ENCODE data around the gene STEAP3.
"Not testable (repeated sequence)": the region's sequence is repeated elsewhere in the genome, so short reads cannot be mapped to it uniquely, and the experiment has no call there.

Gene STEAP3

GRCh38 chr2:119261493-119262225 lies 38.0 kb downstream of the STEAP3 start:
- DNase-seq (ENCODE audit: low read depth) = no peak

GRCh38 chr2:119263025-119263424 lies 39.4 kb downstream of the STEAP3 start:
- no peak for DNase-seq (ENCODE audit: low read depth)

- no peak for DNase-seq (ENCODE audit: low read depth)
Measured at GRCh38 chr2:119263656-119264055, 40.0 kb downstream of the STEAP3 start.

DNA sequence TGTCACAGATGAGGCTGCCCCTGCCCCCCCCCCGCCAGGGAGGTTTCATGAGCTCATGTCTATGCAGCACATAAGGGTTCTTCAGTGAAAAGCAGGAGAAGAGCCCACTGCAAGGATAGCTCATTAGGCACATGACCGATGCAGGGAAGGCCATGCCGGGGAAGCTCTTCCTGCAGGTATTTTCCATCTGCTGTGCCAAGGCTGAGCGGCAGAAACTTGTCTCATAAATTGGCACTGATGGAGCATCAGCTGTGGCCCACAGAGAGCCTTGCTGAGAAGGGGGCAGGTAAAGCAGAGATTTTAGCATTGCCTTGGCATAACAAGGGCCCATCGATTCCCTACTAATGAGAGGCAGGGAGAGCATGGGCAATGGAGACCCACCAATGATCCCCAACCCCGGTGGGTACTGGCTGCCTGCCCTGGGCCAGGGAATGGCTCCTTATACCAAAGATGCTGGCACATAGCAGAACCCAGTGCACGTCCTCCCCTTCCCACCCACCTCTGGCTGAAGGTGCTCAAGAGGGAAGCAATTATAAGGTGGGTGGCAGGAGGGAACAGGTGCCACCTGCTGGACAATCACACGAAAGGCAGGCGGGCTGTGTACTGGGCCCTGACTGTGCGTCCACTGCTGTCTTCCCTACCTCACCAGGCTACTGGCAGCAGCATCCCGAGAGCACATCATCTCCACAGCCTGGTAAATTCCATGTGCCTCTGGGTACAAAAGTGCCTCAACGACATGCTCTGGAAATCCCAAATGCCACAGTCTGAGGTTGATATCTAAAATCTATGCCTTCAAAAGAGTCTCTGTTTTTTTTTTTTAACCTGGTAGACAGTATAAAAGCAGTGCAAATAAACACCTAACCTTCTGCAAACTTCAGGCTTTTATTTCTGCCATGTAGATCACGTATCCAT lies 41.4 kb downstream of the STEAP3 start:
- DNase-seq (ENCODE audit: low read depth) = no peak

- DNase-seq (ENCODE audit: low read depth) = no peak
Measured at GRCh38 chr2:119265693-119266066, 42.0 kb downstream of the STEAP3 start.

DNA sequence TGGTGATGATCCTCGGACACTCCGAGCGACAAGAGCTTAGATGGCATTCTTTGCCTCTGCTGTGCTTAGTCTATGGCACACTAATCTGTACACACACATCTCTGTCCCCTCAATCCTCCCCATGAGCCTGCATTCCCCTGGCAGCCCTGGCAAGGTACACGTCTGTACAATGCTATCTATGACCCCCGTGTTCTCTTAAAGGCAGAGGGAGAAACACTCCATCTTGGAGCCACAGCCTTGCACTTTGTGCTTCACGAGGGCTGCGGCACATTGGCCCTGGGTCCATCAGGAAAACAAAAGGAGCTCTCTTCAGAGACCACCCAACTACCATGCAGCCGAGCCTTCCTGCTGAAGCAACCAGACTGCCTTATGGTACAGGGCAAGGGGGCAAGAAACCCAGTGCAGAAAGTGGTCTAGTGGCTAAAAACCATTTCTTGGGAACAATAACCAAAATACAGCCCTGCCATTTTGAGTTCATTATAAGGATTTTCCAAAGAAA lies 42.5 kb downstream of the STEAP3 start:
- no peak for DNase-seq (ENCODE audit: low read depth)

GRCh38 chr2:119267604-119268003 lies 44.0 kb downstream of the STEAP3 start:
- DNase-seq (ENCODE audit: low read depth) = no peak

DNA sequence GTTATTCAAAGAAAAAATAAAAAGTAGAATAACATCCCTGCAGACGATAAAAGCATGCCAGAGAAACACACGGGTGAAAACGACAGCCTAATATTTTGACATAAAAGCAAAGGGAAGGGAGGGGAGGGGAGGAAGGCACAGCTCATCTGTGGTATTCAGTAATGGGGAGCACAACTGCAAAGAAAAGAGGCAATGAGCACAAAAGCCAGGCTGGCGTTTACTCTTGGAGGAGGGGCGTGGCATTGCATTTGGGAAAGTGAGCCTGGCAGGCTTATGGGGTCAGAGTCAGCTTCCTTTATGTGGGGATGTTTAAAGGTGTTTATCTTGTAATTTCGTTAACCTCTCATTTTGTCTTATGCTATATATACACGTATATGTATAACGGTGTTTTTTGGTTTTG lies 53.2 kb downstream of the STEAP3 start:
- no peak for DNase-seq (ENCODE audit: low read depth)

DNA sequence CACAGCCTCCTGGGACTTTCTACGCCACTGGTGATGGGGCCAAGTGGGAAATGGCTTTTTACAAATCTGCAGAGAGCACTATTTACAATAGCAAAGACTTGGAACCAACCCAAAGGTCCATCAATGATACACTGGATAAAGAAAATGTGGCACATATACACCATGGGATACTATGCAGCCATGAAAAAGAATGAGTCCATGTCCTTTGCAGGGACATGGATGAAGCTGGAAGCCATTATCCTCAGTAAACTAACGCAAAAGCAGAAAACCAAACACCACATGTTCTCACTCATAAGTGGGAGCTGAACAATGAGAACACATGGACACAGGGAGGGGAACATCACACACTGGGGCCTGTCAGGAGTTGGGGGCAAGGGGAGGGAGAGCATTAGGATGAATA lies 54.8 kb downstream of the STEAP3 start:
- not testable (repeated sequence) for DNase-seq (ENCODE audit: low read depth)

GRCh38 chr2:119278946-119279345 lies 55.3 kb downstream of the STEAP3 start:
- no peak for DNase-seq (ENCODE audit: low read depth)

GRCh38 chr2:119279666-119280065 lies 56.0 kb downstream of the STEAP3 start:
- DNase-seq (ENCODE audit: low read depth) = no peak

DNA sequence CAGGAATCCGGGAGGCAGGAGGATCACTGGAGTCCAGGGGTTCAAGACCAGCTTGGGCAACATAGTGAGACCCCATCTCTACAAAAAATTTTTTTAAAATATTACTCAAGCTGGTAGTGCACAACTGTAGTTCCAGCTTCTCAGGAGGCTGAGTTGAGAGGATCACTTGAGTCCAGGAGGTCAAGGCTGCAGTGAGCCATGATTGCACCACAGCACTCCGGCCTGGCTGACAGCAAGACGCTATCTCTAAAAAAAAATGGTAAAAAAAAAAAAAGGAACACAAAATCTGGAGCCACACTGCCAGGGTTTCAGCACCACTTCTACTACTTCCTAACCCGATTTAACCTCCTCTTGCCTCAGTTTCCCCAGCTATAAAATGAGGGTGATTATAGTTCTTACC lies 57.0 kb downstream of the STEAP3 start:
- no peak for DNase-seq (ENCODE audit: low read depth)

DNA sequence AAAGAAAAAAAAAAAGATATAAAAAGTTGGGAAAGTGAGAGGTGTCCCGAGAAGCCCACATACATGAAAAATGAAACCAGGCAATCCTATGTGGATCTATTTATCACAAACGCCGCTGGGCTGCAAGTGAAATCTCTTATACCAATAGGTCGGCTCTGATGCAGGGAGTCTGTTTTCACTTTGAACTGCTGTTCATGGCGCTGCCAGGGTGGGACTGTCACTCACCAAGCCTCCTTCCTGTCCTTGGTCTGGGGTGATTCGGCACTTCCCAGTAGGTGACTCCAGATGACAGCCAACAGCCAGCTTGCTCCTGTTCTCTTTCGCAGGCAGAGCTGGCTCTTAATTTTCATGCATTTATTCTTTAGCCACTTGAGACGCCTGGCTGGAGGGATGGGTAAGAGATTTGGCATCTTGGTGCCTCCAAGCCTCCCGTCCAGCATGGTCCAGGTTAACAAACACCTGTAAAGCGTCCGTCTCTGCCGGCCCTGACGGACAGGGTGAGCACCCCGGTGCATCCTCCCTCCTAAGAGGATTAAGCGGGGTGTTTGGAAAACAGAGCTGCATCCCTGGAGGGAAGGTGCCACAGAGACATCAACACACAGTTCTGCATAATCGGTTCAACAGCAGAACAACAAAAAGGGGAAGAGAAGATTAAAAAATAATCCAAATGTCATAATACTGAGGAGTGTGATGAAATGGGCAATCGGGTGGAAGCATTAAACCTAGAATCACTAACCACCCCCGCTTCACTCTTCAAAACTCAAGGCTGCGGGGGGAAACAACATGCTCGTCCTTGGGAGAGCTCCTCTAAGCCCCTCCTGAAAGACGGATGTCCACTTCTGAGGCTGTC lies 58.7 kb downstream of the STEAP3 start:
- DNase-seq (ENCODE audit: low read depth) = no peak

DNA sequence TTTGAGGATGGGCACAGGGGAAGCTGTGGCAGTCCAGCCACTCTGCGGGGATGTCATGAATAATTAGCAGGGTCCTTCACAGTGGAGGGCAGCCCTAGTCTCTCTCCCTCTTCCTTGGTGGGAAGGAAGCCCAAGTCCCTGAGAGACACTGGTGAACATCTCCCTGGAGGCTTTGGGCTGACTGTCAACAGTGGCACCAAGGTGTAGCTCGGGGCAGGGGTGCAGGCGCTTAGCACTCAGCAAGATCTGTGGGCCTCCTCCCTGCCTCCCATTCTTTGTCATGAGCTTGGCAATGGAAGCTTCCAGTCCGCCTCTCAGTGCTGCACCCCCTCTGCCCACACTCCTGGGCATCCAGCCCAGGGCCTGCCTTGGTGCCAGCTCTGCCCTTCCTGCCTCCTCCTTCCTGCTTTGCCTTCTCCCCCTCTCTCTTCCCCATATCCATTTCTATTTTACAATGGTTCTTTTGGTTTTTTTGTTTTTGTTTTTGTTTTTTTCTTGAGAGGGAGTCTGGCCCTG lies 59.4 kb downstream of the STEAP3 start:
- no peak for DNase-seq (ENCODE audit: low read depth)

- DNase-seq (ENCODE audit: low read depth) = no peak
Measured at GRCh38 chr2:119283873-119284331, 60.3 kb downstream of the STEAP3 start.

DNA sequence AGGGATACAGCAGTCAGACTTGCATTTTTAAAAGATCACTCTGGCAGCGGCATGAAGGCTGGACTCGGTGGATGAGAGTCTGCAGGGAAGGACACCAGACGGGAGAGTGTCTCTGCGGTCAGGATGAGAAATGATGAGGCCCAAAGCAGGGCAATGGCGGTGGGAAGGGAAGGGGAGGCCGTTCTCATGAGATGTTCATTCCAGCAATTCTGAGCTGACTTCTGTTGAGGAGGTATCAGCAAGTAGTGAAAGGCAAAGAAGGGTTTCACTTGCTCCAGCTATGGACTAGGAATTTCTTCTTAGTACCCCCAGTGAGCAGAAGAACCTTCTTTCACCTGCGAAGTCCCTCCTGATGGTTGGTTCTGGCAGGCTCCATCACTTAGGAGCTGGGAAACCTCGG lies 63.0 kb downstream of the STEAP3 start:
- no peak for DNase-seq (ENCODE audit: low read depth)

- DNase-seq (ENCODE audit: low read depth) = no peak
Measured at GRCh38 chr2:119288576-119288975, 64.9 kb downstream of the STEAP3 start.

DNA sequence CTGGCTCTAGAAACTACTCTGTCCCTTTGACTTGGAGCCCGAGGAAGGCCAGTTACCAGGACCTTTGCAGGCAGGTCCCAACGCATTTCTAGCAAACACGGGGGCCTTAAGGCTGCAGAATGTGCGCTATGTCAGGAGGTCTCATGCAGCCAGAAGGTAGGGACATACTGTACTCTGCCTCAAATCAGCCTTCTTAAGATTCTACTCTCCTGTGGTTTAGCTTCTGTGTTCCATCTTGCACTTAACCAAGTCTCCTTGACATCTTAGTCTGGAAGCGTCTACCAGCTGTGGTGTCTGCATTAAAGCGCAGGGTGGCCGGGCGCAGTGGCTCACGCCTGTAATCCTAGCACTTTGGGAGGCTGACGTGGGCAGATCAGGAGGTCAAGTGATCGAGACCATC lies 65.5 kb downstream of the STEAP3 start:
- DNase-seq (ENCODE audit: low read depth) = no peak

DNA sequence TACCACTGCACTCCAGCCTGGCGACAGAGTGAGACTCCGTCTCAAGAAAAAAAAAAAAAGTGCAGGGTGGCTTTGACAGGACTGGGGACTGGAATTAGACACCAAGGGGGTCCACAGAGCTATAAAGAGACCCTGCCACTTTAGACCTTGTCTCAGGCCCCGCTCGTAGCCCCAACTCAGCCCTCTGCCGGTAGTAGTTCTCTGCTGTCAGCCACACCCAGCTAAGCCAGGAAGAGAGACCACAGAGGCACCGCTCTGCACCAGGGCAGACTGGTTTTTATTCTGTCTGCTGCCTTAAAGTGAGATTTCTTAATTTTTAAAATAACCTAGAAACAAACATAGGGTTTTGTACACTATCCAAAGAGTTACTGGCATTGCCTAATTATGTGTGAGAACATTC lies 66.0 kb downstream of the STEAP3 start:
- no peak for DNase-seq (ENCODE audit: low read depth)

GRCh38 chr2:119290859-119291587 lies 67.4 kb downstream of the STEAP3 start:
- peak; percentile 34 for DNase-seq (ENCODE audit: low read depth)

DNA sequence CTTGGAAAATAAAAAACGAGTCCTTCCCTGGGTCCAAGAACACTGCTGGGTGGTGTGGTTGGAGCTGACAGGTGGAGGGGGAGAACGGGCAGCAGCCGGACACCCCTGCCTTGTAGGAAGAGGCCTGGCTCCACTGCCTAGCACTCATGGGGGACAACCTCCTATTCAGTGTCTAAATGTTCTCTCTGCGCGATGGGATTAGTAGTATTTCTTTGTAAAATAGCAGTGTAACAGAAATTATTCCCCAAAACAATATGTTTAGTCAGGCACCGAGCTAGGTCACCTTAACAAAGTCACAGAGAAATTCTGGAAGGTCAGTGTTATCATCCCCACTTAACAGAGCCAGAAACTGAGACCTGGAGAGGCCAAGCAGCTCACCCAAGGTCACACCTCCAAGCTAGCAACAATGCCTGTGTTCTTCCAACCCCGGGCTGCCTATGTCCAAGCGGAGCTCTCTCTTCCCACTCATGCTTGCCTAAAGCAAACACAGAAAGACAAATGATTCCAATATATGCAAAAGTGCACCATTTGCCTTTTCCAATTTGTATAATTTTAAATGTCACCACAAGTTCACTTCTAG lies 68.0 kb downstream of the STEAP3 start:
- no peak for DNase-seq (ENCODE audit: low read depth)
